ENCODE results near the gene EN1.

- TF ChIP-seq CTCF (IDR thresholded peaks at IDR 0.05; ENCODE audit: insufficient read depth, low read length) = no peak
- TF ChIP-seq REST (IDR thresholded peaks at IDR 0.05; ENCODE audit: insufficient replicate concordance, low read depth) = no peak
- TF ChIP-seq POLR2AphosphoS5 (IDR thresholded peaks at IDR 0.05; ENCODE audit: low read depth) = no peak
Measured at GRCh38 chr2:118861242-118861641, 13.8 kb upstream of the EN1 start.

All from HL-60 (cell line).